Endodermal cell (in vitro differentiated cells): ENCODE results near the gene FAM227B. TPM values are rescaled to one million over a fixed set of nuclear protein-coding genes. Genes with fewer than 3 reads are reported as not detected.

Experiments used
- DNase-seq: peaks from one replicate; pipeline ENCODE4 v3.0.0-alpha.2; 2017
- H3K27ac ChIP-seq: 2 replicates; pipeline ENCODE4 v1.5.1; 2013; ENCODE audit warnings: mild to moderate bottlenecking, low read depth, low read length, moderate library complexity
- H3K27me3 ChIP-seq: 2 replicates; pipeline ENCODE4 v1.6.1; 2013; ENCODE audit warnings: mild to moderate bottlenecking, low read length, moderate library complexity; ENCODE audit not compliant: insufficient read depth, control insufficient read depth, poor library complexity, severe bottlenecking
- H3K36me3 ChIP-seq: 2 replicates; pipeline ENCODE4 v1.7.0; 2013; ENCODE audit warnings: mild to moderate bottlenecking, low read length, moderate library complexity; ENCODE audit not compliant: control insufficient read depth, insufficient read depth
- H3K4me1 ChIP-seq: one replicate; pipeline ENCODE4 v1.7.0; 2013; ENCODE audit warnings: low read length; ENCODE audit not compliant: control insufficient read depth, insufficient read depth
- H3K4me3 ChIP-seq: 2 replicates; pipeline ENCODE4 v1.5.1; 2013; ENCODE audit warnings: mild to moderate bottlenecking, low read length, moderate library complexity
- H3K9ac ChIP-seq: 2 replicates; pipeline ENCODE4 v1.6.1; 2013; ENCODE audit warnings: mild to moderate bottlenecking, low read length, moderate library complexity; ENCODE audit not compliant: poor library complexity, severe bottlenecking; ENCODE audit errors: extremely low read depth
- H3K9me3 ChIP-seq: 2 replicates; pipeline ENCODE4 v1.6.1; 2013; ENCODE audit warnings: mild to moderate bottlenecking, low read length, moderate library complexity; ENCODE audit not compliant: control insufficient read depth
- H3K27ac Mint-ChIP-seq: 2 replicates; pipeline ENCODE4 v1.8.0; 2020; ENCODE audit warnings: mixed read lengths
- H3K27me3 Mint-ChIP-seq: 2 replicates; pipeline ENCODE4 v1.8.0; 2021; ENCODE audit warnings: mild to moderate bottlenecking, mixed read lengths; ENCODE audit not compliant: insufficient read depth
- H3K36me3 Mint-ChIP-seq: 2 replicates; pipeline ENCODE4 v1.8.0; 2020; ENCODE audit warnings: low read depth, mixed read lengths
- H3K4me1 Mint-ChIP-seq: 2 replicates; pipeline ENCODE4 v1.8.0; 2020; ENCODE audit warnings: mixed read lengths
- H3K4me3 Mint-ChIP-seq: 2 replicates; pipeline ENCODE4 v1.8.0; 2020; ENCODE audit warnings: mild to moderate bottlenecking, moderate library complexity, mixed read lengths
- H3K9me3 Mint-ChIP-seq: 2 replicates; pipeline ENCODE4 v1.8.0; 2020; ENCODE audit warnings: mild to moderate bottlenecking, mixed read lengths
- CTCF ChIP-seq: fragments of 200-600 bp; sonication (generic); conservative IDR thresholded peaks from 2 replicates; pipeline ENCODE4 v1.5.0; 2021; ENCODE audit warnings: antibody characterized with exemption, mild to moderate bottlenecking
- WGBS, 2 experiments: methylation state at CpG; one replicate each; pipeline versions ENCODE4 v1.1.5 to v1.1.7; 2013; ENCODE audit warnings: missing lambda C conversion rate in 2 of 2, mixed read lengths in 1 of 2; ENCODE audit not compliant: insufficient coverage in 1 of 2, insufficient read length in 1 of 2; 5-methylcytosine and 5-hydroxymethylcytosine counted together
- total RNA-seq, 2 donors: library from RNA; stranded (reverse); fragmentation: NEBNext Ultra II Directional in 1 of 2; extraction: Animal tissue kit (Norgen Biotek cat#: 25700) in 1 of 2; gene quantifications; 2 replicates in 1 of 2; 3 replicates in 1 of 2; pipeline ENCODE4 v1.2.1, GENCODE V29; 2021

The FAM227B gene
- total RNA-seq, 2 donors from 2014 or later: 7.5 to 8.5 TPM

GRCh38 chr15:49439678-49440395 is 180.8 kb downstream of the FAM227B start:
- no peak for TF ChIP-seq CTCF
- no peak overlapping the region for H3K27ac ChIP-seq
- no peaks in the 10 kb centered on the region for H3K36me3 ChIP-seq
- H3K36me3 Mint-ChIP-seq: no peaks in the 10 kb centered on the region
- no peaks in the 10 kb centered on the region for H3K27me3 ChIP-seq
- no peak overlapping the region for H3K9ac ChIP-seq
- no peak overlapping the region for H3K4me3 ChIP-seq
- no peak overlapping the region for H3K4me3 Mint-ChIP-seq
- no peak overlapping the region for H3K27ac Mint-ChIP-seq
- no peaks in the 10 kb centered on the region for H3K9me3 Mint-ChIP-seq
- no peaks in the 10 kb centered on the region for H3K4me1 ChIP-seq
- H3K4me1 Mint-ChIP-seq: peaks cover 8% of the 10 kb centered on the region
- no peaks in the 10 kb centered on the region for H3K27me3 Mint-ChIP-seq
- 93 to 100% methylated on average over 3 to 5 of the region's 5 CpGs for WGBS, 2 experiments
- DNase-seq: no peak
- H3K9me3 ChIP-seq: no peaks in the 10 kb centered on the region

GRCh38 chr15:49438962-49439631 is 181.5 kb downstream of the FAM227B start:
- no peak for TF ChIP-seq CTCF
- Mint-ChIP-seq H3K4me1 (peaks cover 8% of the 10 kb centered on the region), H3K27me3 (no peaks in the 10 kb centered on the region), H3K36me3 (no peaks in the 10 kb centered on the region), H3K4me3 (no peak overlapping the region), H3K9me3 (no peaks in the 10 kb centered on the region), H3K27ac (no peak overlapping the region)
- Histone ChIP-seq H3K4me1 (no peaks in the 10 kb centered on the region), H3K27ac (no peak overlapping the region), H3K9ac (no peak overlapping the region), H3K9me3 (no peaks in the 10 kb centered on the region), H3K4me3 (no peak overlapping the region), H3K36me3 (no peaks in the 10 kb centered on the region), H3K27me3 (no peaks in the 10 kb centered on the region)
- WGBS, 2 experiments: 87 to 100% methylated on average over 1 to 6 of the region's 6 CpGs
- no peak for DNase-seq

- Mint-ChIP-seq H3K4me3 (no peak overlapping the region), H3K27me3 (no peaks in the 10 kb centered on the region), H3K27ac (no peak overlapping the region), H3K4me1 (peaks cover 8% of the 10 kb centered on the region), H3K9me3 (no peaks in the 10 kb centered on the region), H3K36me3 (no peaks in the 10 kb centered on the region)
- no peak for DNase-seq
- Histone ChIP-seq H3K9me3 (no peaks in the 10 kb centered on the region), H3K4me1 (no peaks in the 10 kb centered on the region), H3K27me3 (no peaks in the 10 kb centered on the region), H3K4me3 (no peak overlapping the region), H3K9ac (no peak overlapping the region), H3K27ac (no peak overlapping the region), H3K36me3 (no peaks in the 10 kb centered on the region)
- WGBS, 2 experiments: 87% methylated on average over 1 of the region's 2 CpGs; no CpG with 5 or more reads in 1 of the 2 experiments
- TF ChIP-seq CTCF: no peak
Measured at GRCh38 chr15:49436751-49437150, 183.9 kb downstream of the FAM227B start.
